HepG2 (cell line): Measurements from ENCODE around the gene RMI2. TPM values are rescaled to one million over a fixed set of nuclear protein-coding genes. Genes with fewer than 3 reads are reported as not detected.

ENCODE experiments used
- ARNTL ChIP-seq: sonication (generic); formaldehyde crosslinking; IDR thresholded peaks from 2 replicates; pipeline ENCODE4 v1.4.0; 2020; ENCODE audit warnings: mild to moderate bottlenecking, missing genetic modification reagents
- BRF2 ChIP-seq: sonication (generic); formaldehyde crosslinking; IDR thresholded peaks from 2 replicates; pipeline ENCODE4 v1.8.1; 2022; ENCODE audit warnings: mild to moderate bottlenecking, missing genetic modification reagents
- CTCF ChIP-seq: sonication (generic); formaldehyde crosslinking; IDR thresholded peaks from 2 replicates; pipeline ENCODE4 v1.5.0; 2020; ENCODE audit warnings: mild to moderate bottlenecking, missing genetic modification reagents, moderate library complexity
- ELF3 ChIP-seq: IDR thresholded peaks from 2 replicates; pipeline ENCODE4 v1.6.1; 2016; ENCODE audit warnings: missing genetic modification reagents, missing compliant biosample characterization
- GATA4 ChIP-seq: sonication (generic); IDR thresholded peaks from 2 replicates; pipeline ENCODE4 v1.6.1; 2016; ENCODE audit warnings: antibody characterized with exemption, low read depth, borderline replicate concordance
- HINFP ChIP-seq: sonication (generic); formaldehyde crosslinking; IDR thresholded peaks from 2 replicates; pipeline ENCODE4 v1.4.0; 2020; ENCODE audit warnings: low read depth, mild to moderate bottlenecking, missing genetic modification reagents
- MAF1 ChIP-seq: sonication (generic); formaldehyde crosslinking; IDR thresholded peaks from 2 replicates; pipeline ENCODE4 v1.5.0; 2020; ENCODE audit warnings: missing genetic modification reagents, borderline replicate concordance
- MAX ChIP-seq: IDR thresholded peaks from 2 replicates; pipeline ENCODE4 v1.6.1; 2012; ENCODE audit warnings: inconsistent platforms
- NAIF1 ChIP-seq: sonication (generic); formaldehyde crosslinking; IDR thresholded peaks from 2 replicates; pipeline ENCODE4 v1.5.0; 2020; ENCODE audit warnings: mild to moderate bottlenecking, missing genetic modification reagents, borderline replicate concordance
- NFKB2 ChIP-seq: sonication (generic); formaldehyde crosslinking; IDR thresholded peaks from 2 replicates; pipeline ENCODE4 v1.4.0; 2020; ENCODE audit warnings: missing genetic modification reagents, borderline replicate concordance
- RCOR2 ChIP-seq: IDR thresholded peaks from 2 replicates; pipeline ENCODE4 v1.6.1; 2016; ENCODE audit warnings: missing biosample characterization, missing genetic modification reagents
- SALL1 ChIP-seq: sonication (generic); formaldehyde crosslinking; IDR thresholded peaks from 2 replicates; pipeline ENCODE4 v1.8.0; 2022; ENCODE audit warnings: mild to moderate bottlenecking, missing genetic modification reagents
- TBL1XR1 ChIP-seq: fragments of 150-350 bp; IDR thresholded peaks from 2 replicates; pipeline ENCODE4 v1.6.1; 2014; ENCODE audit warnings: borderline replicate concordance, low read length; ENCODE audit not compliant: partially characterized antibody
- TEAD3 ChIP-seq: optimal IDR thresholded peaks from 2 replicates; pipeline ENCODE3; 2016; ENCODE audit warnings: borderline replicate concordance
- TSC22D2 ChIP-seq: sonication (generic); formaldehyde crosslinking; IDR thresholded peaks from 2 replicates; pipeline ENCODE4 v1.5.1; 2020; ENCODE audit warnings: missing genetic modification reagents, mild to moderate bottlenecking, borderline replicate concordance
- ZBTB25 ChIP-seq: IDR thresholded peaks from 2 replicates; pipeline ENCODE4 v1.6.1; 2018; ENCODE audit warnings: missing genetic modification reagents
- ZFP41 ChIP-seq: sonication (generic); formaldehyde crosslinking; IDR thresholded peaks from 2 replicates; pipeline ENCODE4 v1.4.0; 2020; ENCODE audit warnings: mild to moderate bottlenecking, missing genetic modification reagents, borderline replicate concordance
- ZKSCAN1 ChIP-seq: fragments of 150-350 bp; IDR thresholded peaks from 2 replicates; pipeline ENCODE4 v1.6.1; 2014; ENCODE audit warnings: low read length
- ZMYM3 ChIP-seq: sonication (generic); formaldehyde crosslinking; IDR thresholded peaks from 2 replicates; pipeline ENCODE4 v1.5.1; 2020; ENCODE audit warnings: mild to moderate bottlenecking, missing genetic modification reagents
- ZNF354B ChIP-seq: sonication (generic); formaldehyde crosslinking; IDR thresholded peaks from 2 replicates; pipeline ENCODE4 v1.8.0; 2022; ENCODE audit warnings: mild to moderate bottlenecking, missing genetic modification reagents
- ZNF367 ChIP-seq: sonication (generic); formaldehyde crosslinking; IDR thresholded peaks from 2 replicates; pipeline ENCODE4 v1.4.0; 2020; ENCODE audit warnings: missing genetic modification reagents, borderline replicate concordance
- ZNF543 ChIP-seq: sonication (generic); formaldehyde crosslinking; IDR thresholded peaks from 2 replicates; pipeline ENCODE4 v1.4.0; 2020; ENCODE audit warnings: mild to moderate bottlenecking, missing genetic modification reagents
- ZNF607 ChIP-seq: sonication (generic); formaldehyde crosslinking; IDR thresholded peaks from 2 replicates; pipeline ENCODE4 v1.5.1; 2020; ENCODE audit warnings: missing genetic modification reagents, mild to moderate bottlenecking, borderline replicate concordance
- ZNF747 ChIP-seq: sonication (generic); formaldehyde crosslinking; IDR thresholded peaks from 2 replicates; pipeline ENCODE4 v1.8.1; 2023; ENCODE audit warnings: missing genetic modification reagents, mild to moderate bottlenecking, borderline replicate concordance
- ZNF777 ChIP-seq: sonication (generic); formaldehyde crosslinking; IDR thresholded peaks from 2 replicates; pipeline ENCODE4 v1.4.0; 2020; ENCODE audit warnings: missing genetic modification reagents
- polyA plus RNA-seq, 8 experiments: library from polyadenylated mRNA; depleted of rRNA in 3 of 8; stranded (reverse) in 7 of 8; unstranded in 1 of 8; fragments of >200 nt; fragmentation: Illumina TruSeq in 4 of 8; extraction: Trizol in 4 of 8; gene quantifications; 2 replicates each; pipeline versions ENCODE4 v1.2.1 to v1.2.3, GENCODE V29; 2011 to 2016; ENCODE audit warnings: low read depth in 4 of 8, missing spikeins in 1 of 8, mixed read lengths in 1 of 8; ENCODE audit not compliant: insufficient read depth in 1 of 8
- total RNA-seq, 5 experiments: library from RNA; depleted of rRNA; stranded (reverse); fragments of >200 nt; fragmentation: Illumina TruSeq; extraction: Trizol; gene quantifications; 2 replicates each; pipeline ENCODE4 v1.2.3, GENCODE V29; 2016; ENCODE audit warnings: low read depth in 1 of 5

RMI2 gene
- total and polyA plus RNA-seq, 2 of the 13 experiments (the other 11 are each of a cell fraction or from before 2014, with no cell fraction given) = 24.5 to 55.7 TPM

- peak; percentile 91 for TF ChIP-seq CTCF (CRISPR knock-in tag)
- TF ChIP-seq MAX = peak; percentile 55; the same call in 1 of the 2 replicates
- TF ChIP-seq ZNF747 (CRISPR knock-in tag) = no peak
- peak; percentile 46; the same call in 1 of the 2 replicates for TF ChIP-seq ZBTB25 (CRISPR knock-in tag)
- TF ChIP-seq NAIF1 (CRISPR knock-in tag) = no peak
- peak; percentile 19 for TF ChIP-seq TBL1XR1
- no peak for TF ChIP-seq ZNF354B (CRISPR knock-in tag)
- no peak for TF ChIP-seq BRF2 (CRISPR knock-in tag)
- 0 out of 2 replicates have a peak, but pooled peaks have one; percentile 62 for TF ChIP-seq MAF1 (CRISPR knock-in tag)
- no peak for TF ChIP-seq GATA4
- peak; percentile 62; the same call in 1 of the 2 replicates for TF ChIP-seq ZNF777 (CRISPR knock-in tag)
- no peak for TF ChIP-seq ZNF367 (CRISPR knock-in tag)
- TF ChIP-seq ZFP41 (CRISPR knock-in tag) = no peak; the same call in 1 of the 2 replicates
- peak; percentile 75; the same call in 1 of the 2 replicates for TF ChIP-seq HINFP (CRISPR knock-in tag)
- TF ChIP-seq ARNTL (CRISPR knock-in tag) = peak; percentile 68; the same call in 1 of the 2 replicates
- peak; percentile 75; the same call in 1 of the 2 replicates for TF ChIP-seq NFKB2
- TF ChIP-seq ELF3 (CRISPR knock-in tag) = peak; percentile 53; the same call in 1 of the 2 replicates
- 0 out of 2 replicates have a peak, but pooled peaks have one; percentile 18 for TF ChIP-seq RCOR2 (CRISPR knock-in tag)
- no peak for TF ChIP-seq ZNF607
- peak; percentile 79; the same call in 1 of the 2 replicates for TF ChIP-seq TSC22D2 (CRISPR knock-in tag)
- no peak for TF ChIP-seq ZKSCAN1
- TF ChIP-seq ZNF543 = peak; percentile 41; the same call in 1 of the 2 replicates
- peak; percentile 89 for TF ChIP-seq TEAD3 (CRISPR knock-in tag)
- peak; percentile 65; the same call in 1 of the 2 replicates for TF ChIP-seq ZMYM3 (CRISPR knock-in tag)
- TF ChIP-seq SALL1 (CRISPR knock-in tag) = peak; percentile 52; the same call in 1 of the 2 replicates
Observed at GRCh38 chr16:11386791-11387546, 41.7 kb downstream of the RMI2 start (continued).
